Esophagus squamous epithelium (tissue), 4 donors: ENCODE data around the gene TRAF3IP1.

Source experiments
- CTCF ChIP-seq, 6 experiments: fragments of 450-650 bp in 4 of 6; fragments of 200-600 bp in 2 of 6; sonication (generic) in 2 of 6; IDR thresholded peaks; one replicate each; pipeline ENCODE4 v1.5.1; 2016 to 2019; ENCODE audit warnings: antibody characterized with exemption in 6 of 6, mild to moderate bottlenecking in 4 of 6, moderate library complexity in 4 of 6
- POLR2A ChIP-seq, 4 donors: fragments of 450-650 bp; IDR thresholded peaks; one replicate each; pipeline ENCODE4 v1.6.1; 2017; ENCODE audit warnings: antibody characterized with exemption in 4 of 4, mild to moderate bottlenecking in 4 of 4, moderate library complexity in 3 of 4

- TF ChIP-seq CTCF (IDR thresholded peaks at IDR 0.05), result no peak
- TF ChIP-seq POLR2A (IDR thresholded peaks at IDR 0.05), result no peak
Measured at GRCh38 chr2:238383743-238384380, 63.5 kb downstream of the TRAF3IP1 start.
